ENCODE results near the gene FRG2C.
"Not testable (repeated sequence)": the region's sequence is repeated elsewhere in the genome, so short reads cannot be mapped to it uniquely, and the experiment has no call there.

The FRG2C gene

GRCh38 chr3:75664028-75664427 lies at the start of gene FRG2C:
Gene FRG2C, plus strand, starts transcription at chr3:75664328. Its CDS starts 52 bp downstream, at chr3:75664380.
- not testable (repeated sequence) for DNase-seq (ENCODE audit: low spot score)

GRCh38 chr3:75618666-75619305 lies 45.3 kb upstream of the FRG2C start:
- DNase-seq (ENCODE audit: low spot score), result peak; percentile 82

GRCh38 chr3:75619481-75620031 lies 44.6 kb upstream of the FRG2C start:
- peak; percentile 61 for DNase-seq (ENCODE audit: low spot score)

GRCh38 chr3:75621772-75622171 lies 42.4 kb upstream of the FRG2C start:
- DNase-seq (ENCODE audit: low spot score), result peak; percentile 21

- DNase-seq (ENCODE audit: low spot score), result peak; percentile 10
Observed at GRCh38 chr3:75623656-75624055, 40.5 kb upstream of the FRG2C start.

GRCh38 chr3:75630887-75631535 lies 33.1 kb upstream of the FRG2C start:
- DNase-seq (ENCODE audit: low spot score), result not testable (repeated sequence)

GRCh38 chr3:75631541-75631940 lies 32.6 kb upstream of the FRG2C start:
- no peak for DNase-seq (ENCODE audit: low spot score)

GRCh38 chr3:75638947-75639346 lies 25.2 kb upstream of the FRG2C start:
- DNase-seq (ENCODE audit: low spot score), result not testable (repeated sequence)

- DNase-seq (ENCODE audit: low spot score), result peak; percentile 90
Observed at GRCh38 chr3:75641107-75641517, 23.0 kb upstream of the FRG2C start.

GRCh38 chr3:75643031-75643800 lies 20.9 kb upstream of the FRG2C start:
- DNase-seq (ENCODE audit: low spot score), result not testable (repeated sequence)

GRCh38 chr3:75645548-75645947 lies 18.6 kb upstream of the FRG2C start:
- not testable (repeated sequence) for DNase-seq (ENCODE audit: low spot score)

- DNase-seq (ENCODE audit: low spot score), result no peak
Observed at GRCh38 chr3:75650191-75650590, 13.9 kb upstream of the FRG2C start.

- peak; percentile 57 for DNase-seq (ENCODE audit: low spot score)
Observed at GRCh38 chr3:75655101-75655904, 8.8 kb upstream of the FRG2C start.

- DNase-seq (ENCODE audit: low spot score), result not testable (repeated sequence)
Observed at GRCh38 chr3:75655956-75656355, 8.2 kb upstream of the FRG2C start.

GRCh38 chr3:75658411-75659107 lies 5.6 kb upstream of the FRG2C start:
- peak; percentile 61 for DNase-seq (ENCODE audit: low spot score)

- DNase-seq (ENCODE audit: low spot score), result not testable (repeated sequence)
Observed at GRCh38 chr3:75659108-75659433, 5.1 kb upstream of the FRG2C start.

GRCh38 chr3:75665626-75666025 lies 1.5 kb downstream of the FRG2C start:
- DNase-seq (ENCODE audit: low spot score), result not testable (repeated sequence)

GRCh38 chr3:75667757-75668701 lies 3.9 kb downstream of the FRG2C start:
- DNase-seq (ENCODE audit: low spot score), result peak; percentile 57

GRCh38 chr3:75668759-75669347 lies 4.7 kb downstream of the FRG2C start:
- peak; percentile 55 for DNase-seq (ENCODE audit: low spot score)

Measured in ecto neural progenitor cell (in vitro differentiated cells).